Measurements from ENCODE around the gene OR4K2. TPM values are rescaled to one million over a fixed set of nuclear protein-coding genes. Genes with fewer than 3 reads are reported as not detected.

The OR4K2 gene, protein sequence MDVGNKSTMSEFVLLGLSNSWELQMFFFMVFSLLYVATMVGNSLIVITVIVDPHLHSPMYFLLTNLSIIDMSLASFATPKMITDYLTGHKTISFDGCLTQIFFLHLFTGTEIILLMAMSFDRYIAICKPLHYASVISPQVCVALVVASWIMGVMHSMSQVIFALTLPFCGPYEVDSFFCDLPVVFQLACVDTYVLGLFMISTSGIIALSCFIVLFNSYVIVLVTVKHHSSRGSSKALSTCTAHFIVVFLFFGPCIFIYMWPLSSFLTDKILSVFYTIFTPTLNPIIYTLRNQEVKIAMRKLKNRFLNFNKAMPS
- total RNA-seq = not detected in 2 replicates

DNA sequence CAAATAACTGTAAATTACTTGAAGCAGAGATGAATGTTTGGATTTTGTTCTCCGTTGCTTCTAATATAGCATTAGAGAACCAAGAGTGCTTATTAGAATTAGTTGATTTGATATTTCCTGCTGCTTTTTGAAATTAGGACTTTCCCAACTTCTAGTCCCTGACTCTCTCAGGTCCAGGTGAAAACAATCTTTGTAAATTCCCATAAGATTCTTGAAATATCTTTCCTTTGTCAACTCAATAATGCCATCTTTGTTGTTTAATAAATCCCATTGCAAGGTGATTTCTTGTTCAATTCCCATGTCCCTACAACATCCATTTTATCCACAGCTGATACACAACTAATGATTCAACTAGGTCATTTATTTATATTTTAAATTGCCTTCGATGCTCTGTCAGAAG lies at the start of gene OR4K2:
Gene OR4K2, plus strand, starts transcription at position 301 of the 400 bp plus-strand sequence. CDS start 1,126 bp downstream, outside the sequence.

DNA sequence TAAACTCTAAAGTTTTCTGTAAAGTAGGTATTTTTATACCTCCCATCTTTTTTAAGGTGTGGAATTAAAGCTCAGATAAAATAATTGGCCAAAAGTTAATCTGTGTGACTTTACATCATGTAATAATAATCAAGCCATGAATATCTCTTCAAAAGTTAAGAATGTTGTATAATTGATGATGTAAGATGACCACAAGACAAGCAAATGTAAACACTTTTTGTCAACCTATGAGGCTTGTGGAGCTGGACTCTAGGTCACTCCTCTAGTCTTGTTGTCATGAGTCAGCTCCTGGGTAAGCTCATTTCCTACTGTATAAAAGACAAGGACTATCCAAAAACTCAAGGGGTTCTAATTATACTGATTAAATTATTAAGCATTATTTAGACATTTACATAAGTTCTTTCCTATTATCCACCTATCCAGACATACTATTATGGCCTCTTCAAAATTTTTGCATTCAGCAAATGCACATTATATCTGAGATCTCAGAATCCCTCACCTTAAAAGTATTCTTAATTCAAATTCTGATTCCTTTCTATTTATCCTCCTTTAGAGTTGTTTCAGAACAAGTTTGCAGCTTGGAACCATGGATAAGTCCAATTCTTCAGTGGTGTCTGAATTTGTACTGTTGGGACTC lies 45.2 kb downstream of the OR4K2 start, which contains the start of gene OR4K5:
Gene OR4K5, plus strand, starts transcription at position 587 of the 637 bp plus-strand sequence. Its CDS starts 0 bp downstream, at position 587.

DNA sequence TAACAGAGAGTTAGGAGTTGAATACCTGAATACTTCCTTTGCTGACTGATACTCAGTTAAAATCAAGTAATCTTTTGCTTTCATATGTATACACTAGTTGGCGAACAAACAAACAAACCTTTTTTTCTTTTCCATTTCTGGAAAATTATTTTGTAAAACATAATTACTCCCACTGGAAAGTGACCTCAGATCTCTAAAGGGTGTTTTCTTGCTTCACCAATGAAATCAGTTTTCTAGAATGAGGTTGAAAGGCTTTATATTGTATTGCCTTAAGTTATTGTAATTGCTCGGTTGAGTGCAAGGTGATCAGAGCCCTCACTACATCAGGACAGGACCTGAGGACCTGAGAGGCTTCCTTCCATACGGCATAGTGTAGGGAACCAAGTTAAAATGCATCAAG lies 55.7 kb downstream of the OR4K2 start, which contains the start of gene OR4K1:
Gene OR4K1, plus strand, starts transcription at position 301 of the 400 bp plus-strand sequence. CDS start 4,750 bp downstream, outside the sequence.

Other genes starting within 250 kb of the OR4K2 start
- not detected in 2 replicates for gene OR11H2, start 161.3 kb upstream of the OR4K2 start, total RNA-seq
- gene OR4Q3, start 131.6 kb upstream of the OR4K2 start, total RNA-seq = not detected in 2 replicates
- not detected in 2 replicates for gene OR4M1, start 101.6 kb upstream of the OR4K2 start, total RNA-seq
- gene OR4N2, start 71.4 kb upstream of the OR4K2 start, total RNA-seq = not detected in 2 replicates
- not detected in 2 replicates for gene OR4K5, start 45.5 kb downstream of the OR4K2 start, total RNA-seq
- gene OR4K1, start 55.8 kb downstream of the OR4K2 start, total RNA-seq = not detected in 2 replicates
- gene OR4K15, start 100.4 kb downstream of the OR4K2 start, total RNA-seq = not detected in 2 replicates
- not detected in 2 replicates for gene OR4Q2, start 127.0 kb downstream of the OR4K2 start, total RNA-seq
- not detected in 2 replicates for gene OR4K14, start 144.2 kb downstream of the OR4K2 start, total RNA-seq
- not detected in 2 replicates for gene OR4K13, start 160.9 kb downstream of the OR4K2 start, total RNA-seq
- not detected in 2 replicates for gene OR4L1, start 184.9 kb downstream of the OR4K2 start, total RNA-seq
- not detected in 2 replicates for gene OR4K17, start 235.6 kb downstream of the OR4K2 start, total RNA-seq